ENCODE measurements around the gene SEMA7A. TPM values are rescaled to one million over a fixed set of nuclear protein-coding genes. Genes with fewer than 3 reads are reported as not detected.

SEMA7A gene
- total RNA-seq, 1 donor from 2014 or later, result 21.6 TPM

DNA sequence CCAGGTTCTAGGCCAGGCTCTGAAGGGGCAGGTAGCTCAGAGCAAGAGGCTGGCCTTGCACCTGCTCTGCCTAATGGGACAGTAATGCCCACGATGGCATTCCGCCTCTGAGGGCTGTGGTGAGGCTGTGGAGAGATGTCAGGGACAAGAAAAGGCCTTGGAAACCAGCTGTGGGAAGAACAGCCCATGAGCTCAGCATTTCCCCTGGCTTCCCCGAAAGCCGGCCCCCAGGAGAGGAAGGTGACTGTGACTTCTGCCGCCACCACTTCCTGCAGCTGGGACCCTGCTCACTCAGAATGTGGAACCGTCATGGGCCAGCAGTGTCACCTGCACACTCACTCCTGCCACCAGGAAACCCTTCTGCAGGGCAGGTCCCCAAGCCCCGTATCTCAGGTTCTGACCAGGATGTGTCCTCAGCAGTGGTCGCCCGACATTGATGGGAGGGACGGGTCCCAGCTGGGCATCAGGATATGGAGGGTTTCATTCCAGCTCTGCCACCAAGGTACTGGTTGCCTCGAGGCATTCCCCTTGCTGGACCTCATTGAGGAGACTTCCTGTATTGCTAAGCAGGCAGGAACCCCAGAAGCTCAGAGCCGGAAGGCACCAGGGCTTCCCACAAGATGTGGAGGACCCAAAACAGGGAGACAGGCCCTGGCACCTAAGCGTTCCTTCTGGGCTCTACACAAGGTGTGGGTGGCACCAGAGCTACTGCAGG, 30.7 kb downstream of the SEMA7A start:
- FAIRE-seq (no peak), DNase-seq (ENCODE audit: low spot score in 2 of 2) (no peak)

DNA sequence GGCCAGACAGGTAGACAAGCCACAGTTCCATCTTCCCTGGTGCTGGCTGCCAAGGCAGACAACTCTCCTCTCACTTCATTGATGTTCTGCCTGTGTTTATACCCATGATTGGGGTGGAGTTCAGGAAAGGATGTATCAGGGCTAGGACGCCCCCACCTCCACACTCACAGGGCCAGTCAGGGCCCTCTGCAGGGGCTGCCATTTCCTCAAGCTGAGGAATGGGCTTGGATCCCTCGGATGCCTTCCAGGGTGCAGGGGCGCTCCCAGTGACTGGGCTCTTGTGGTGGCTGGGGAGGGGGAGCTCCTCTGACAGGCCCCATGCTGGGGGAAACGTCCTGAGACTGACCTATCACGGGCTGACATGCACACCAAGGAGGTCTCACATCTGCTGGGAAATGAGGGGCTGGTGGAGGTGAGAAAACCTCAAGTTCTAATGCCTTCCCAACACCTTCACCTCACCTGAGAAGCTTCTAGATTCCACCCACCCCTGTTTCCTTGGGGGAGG, 31.4 kb downstream of the SEMA7A start:
- DNase-seq (ENCODE audit: low spot score in 2 of 2) (no peak), FAIRE-seq (no peak)

DNA sequence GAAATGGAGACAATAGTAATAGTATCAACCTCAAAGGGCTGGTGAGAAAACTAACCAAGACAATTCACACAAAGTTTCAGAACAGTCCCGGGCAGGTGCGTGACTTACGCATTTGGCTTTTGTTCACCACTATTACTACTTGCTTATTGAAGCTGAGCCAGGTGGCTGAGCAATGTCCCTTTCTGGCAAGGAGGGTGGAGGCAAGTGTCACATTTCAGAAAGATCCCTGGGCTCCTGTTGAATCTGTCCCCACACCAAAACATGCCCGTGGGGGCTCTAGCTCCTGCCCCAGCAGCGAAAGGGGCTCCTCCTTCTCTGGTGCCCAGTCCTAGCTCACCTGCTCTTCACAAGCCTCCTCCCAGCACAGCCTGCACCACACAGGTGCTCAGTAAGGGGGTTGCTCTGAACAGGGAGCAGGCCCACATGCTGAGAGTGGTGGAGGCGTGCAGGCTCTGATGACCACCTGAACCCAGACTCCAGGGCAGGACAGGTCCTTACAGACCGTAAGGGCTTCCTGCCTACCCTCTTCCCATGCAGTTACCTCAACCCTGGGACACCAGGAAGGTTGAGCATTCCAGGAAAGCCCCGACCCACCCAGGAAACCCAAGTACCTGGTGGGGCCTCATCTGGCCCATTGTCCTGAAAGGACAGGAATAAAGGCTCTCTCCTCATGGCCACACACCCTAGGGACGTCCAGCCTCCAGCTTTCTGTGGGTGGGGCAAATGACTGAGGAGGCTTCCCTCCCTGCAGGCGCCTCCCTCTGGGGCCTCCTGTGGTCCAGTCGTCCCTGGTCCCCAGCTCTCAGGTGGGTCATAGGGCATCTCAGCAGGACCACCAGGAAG, 32.6 kb downstream of the SEMA7A start:
- FAIRE-seq (no peak), DNase-seq (ENCODE audit: low spot score in 2 of 2) (no peak)

DNA sequence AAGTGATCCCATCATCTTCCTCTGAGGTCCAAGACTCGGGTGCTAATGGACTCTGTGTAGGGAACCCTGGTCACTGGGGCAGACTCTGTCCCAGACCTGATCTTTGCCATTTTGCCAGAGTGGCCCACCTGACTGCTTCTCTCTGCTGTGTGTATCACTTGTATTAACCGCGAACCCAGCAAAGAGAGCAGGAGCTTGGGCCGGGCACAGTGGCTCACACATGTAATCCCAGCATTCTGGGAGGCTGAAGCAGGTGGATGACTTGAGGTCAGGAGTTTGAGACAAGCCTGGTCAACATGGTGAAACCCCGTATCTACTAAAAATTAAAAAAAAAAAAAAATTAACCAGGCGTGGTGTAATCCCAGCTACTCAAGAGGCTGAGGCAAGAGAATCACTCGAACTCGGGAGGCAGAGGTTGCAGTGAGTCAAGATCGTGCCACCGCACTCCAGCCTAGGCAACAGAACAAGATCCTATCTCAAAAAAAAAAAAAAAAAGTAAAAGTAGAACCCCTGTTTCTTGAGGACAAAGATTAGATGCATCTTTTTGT, 33.4 kb downstream of the SEMA7A start:
- DNase-seq (ENCODE audit: low spot score in 2 of 2), result no peak
- FAIRE-seq, result no peak

DNA sequence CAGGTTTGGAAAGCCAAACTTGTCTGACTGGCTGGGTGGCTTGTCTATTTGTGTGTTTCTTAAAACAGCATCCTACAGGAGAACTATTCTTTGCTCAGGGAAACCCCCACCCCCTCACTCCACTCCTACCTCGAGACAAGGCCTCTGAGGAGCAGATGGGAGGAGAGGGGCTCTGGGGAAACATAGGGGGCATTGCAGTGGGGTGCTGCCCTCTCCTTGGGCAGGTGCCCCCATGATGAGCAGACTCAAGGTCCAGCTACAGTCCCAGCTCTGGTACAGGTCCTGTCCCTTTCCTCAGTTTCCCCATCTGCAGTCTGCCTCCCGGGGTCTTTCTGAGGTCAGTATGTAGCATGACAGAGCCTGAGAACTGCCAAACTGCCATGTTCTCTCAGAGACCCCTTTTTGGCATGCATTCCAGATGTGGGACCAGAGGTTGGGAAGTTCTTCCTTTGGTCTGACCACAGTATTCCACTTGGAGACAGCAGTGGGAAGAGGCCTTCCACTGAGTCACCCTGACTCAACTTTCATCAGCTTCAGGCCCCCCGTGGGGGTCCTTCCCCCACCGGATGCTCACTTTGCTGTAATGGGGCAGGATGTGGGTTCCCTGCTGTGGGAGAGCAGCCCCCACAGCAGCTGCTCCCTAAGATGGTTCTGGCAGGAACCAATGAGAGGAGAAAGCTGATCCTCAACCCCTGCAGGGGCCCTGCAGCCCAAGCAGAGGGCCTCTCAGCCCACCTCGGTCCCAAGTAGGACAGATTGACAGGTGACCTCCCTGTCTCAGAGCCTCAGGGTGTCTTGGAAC, 34.0 kb downstream of the SEMA7A start:
- DNase-seq (ENCODE audit: low spot score in 2 of 2), result no peak
- no peak for FAIRE-seq

DNA sequence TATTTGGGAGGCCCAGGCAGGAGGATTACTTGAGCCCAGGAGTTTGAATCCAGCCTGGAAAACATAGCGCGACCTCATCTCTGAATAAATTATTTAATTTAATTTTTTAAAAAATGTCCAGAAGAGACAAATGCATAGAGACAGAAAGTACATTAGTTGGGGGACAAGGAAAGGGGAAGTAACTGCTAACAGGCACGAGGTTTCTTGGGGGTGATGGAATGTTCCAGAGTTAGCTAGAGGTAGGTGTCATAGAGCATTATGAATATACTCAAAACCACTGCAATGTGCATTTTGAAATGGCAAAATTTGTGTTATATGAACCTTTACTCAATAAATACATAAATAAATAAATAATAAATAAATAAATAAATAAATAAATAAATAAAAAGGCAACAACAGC, 34.7 kb downstream of the SEMA7A start:
- no peak for FAIRE-seq
- no peak for DNase-seq (ENCODE audit: low spot score in 2 of 2)

DNA sequence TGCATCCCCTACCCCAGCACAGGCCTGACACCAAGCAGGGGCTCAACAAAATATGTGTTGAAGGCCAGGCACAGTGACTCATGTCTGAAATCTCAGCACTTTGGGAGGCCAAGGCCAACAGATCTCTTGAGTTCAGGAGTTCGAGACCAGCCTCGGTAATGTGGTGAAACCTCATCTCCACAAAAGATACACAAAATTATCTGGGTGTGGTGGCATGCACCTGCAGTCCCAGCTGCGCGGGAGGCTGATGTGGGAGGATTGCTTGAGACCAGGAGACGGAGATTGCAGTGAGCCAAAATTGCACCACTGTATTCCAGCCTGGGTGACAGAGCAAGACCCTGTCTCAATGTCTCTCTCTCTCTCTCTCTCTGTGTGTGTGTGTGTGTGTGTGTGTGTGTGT, 35.6 kb downstream of the SEMA7A start:
- FAIRE-seq, result no peak
- no peak for DNase-seq (ENCODE audit: low spot score in 2 of 2)

DNA sequence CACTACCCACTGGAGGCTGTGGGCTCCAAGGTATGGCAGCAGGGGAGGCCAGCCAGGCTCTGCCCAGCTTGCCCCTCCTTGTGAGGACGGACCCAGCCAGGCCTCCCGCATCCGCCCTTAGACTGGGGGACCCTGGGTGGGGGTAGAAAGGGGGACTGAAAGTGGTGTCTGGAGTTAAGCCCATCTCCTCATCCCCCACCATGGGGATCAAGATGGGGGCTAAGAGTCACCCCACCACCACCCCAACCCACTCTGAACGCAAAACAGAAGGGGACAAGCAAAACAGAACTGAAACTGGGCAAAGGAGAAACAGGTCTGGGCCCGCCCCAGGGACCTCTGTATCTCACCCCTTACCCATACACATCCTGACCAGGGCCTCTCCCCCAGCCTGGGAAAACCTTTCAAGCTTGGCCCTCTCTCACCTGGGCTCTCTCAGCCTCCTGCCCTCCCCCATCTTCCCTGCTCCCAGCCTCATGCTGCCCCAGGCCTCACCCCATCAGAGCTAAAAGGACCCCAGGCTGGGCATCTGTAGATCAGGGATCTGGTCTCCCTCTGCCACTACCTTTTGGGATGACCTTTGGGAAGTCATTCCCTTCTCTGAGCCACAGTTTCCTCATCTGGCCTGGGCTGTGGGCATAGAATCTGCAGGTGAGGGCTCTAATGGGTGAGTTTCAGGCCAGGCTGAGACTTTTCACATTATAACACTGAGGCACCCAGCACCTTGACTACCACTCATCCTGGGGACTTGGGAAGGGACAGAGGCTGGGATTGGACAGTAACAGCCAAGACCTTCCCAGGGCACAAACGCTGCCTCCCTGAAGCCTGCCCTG, 36.3 kb downstream of the SEMA7A start:
- FAIRE-seq (no peak), DNase-seq (ENCODE audit: low spot score in 2 of 2) (no peak)

DNA sequence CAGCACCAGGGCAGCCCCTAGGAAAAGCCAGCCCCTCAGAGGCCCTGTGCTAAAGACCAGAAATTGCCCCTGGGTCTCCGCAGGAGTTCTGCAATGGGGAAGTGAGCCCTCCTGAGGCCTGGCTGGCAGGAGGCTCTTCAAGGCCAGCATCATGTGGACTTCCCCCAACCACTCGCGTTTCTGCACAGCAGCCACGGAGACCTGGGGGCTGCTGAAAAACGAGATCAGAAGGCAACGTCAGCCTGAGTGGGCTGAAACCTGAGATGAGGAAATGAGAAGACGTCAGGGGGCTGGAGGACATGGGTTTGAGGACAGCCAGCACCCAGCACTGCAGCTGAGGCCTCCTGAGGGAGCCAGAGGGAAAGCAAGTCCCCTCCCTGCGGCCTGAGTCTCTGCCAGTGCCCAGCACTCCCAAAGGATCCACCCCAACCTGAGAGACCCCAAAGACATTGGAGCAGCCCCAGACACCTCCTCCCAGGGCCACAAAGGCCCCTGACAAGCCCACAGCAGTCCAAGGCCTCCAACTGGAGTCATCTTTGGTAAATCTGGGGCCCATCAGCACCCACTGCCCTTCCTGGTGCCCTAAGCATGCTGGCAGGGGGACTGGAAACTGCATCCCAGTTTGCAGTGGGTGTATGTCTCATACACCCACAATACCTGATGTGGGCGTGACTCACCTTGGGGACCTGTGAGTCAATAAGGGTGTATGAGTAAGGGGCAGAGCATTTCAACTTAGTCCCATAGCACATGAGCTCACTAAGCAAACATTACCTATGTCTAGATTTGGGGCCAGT, 37.1 kb downstream of the SEMA7A start:
- FAIRE-seq (no peak), DNase-seq (ENCODE audit: low spot score in 2 of 2) (no peak)

DNA sequence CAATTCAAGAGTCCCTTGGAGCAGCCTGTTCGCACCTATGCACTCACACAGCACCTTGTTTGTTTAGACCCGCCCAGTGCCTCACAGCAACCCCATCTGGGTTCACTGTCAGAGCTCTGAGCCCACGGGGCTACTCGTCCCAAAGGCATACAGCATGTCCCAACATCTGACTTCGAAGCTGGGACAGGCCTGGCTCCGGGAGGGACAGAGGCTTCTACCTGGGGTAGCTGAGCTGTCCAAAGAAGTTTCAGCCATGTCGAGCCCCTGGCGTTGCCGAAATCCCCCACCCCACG, 37.7 kb downstream of the SEMA7A start:
- FAIRE-seq, result no peak

DNA sequence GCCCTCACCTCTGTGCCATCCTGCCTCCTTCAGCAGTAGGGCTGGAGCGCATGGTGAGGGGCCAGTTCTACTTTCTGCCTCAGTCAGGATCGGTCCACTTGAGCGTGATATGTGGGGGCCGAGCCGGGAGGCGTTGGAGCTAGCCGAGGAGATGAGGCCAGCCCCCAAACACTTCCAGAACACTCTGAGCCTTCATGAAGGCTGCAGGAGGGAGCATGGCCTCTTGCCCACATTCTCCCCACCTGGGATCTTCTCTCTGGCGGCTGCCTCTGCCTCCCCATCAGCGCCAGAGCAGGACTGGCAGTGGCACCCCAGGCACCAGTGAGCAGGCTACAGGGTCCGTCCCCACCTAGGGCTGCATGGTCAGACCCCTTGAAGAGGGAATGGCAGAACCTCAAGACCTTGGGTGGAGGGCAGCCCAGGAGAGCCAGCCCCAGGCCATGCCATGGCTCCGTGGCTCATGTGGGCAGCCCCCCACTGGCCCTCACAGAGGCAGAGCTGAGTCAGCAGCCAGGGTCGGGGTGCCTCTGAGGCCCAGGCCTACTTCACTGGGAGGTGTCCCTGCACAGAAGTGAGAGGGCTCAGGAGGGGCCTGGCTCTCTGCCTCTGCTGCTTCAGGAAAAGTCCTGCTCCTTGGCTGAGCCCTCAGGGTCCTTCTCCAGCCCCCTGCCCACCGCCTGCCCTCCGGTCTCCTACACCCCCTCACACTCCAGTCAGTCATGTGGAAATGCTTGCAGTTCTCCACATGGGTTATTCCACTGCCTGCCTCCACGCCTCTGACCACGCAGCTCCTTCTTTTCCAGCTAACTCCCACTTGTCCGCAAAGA, 38.2 kb downstream of the SEMA7A start:
- DNase-seq (ENCODE audit: low spot score in 2 of 2) (no peak), FAIRE-seq (no peak)

More for the DNA sequence above, 37.7 kb downstream of the SEMA7A start:
- no peak for DNase-seq (ENCODE audit: low spot score in 2 of 2)

DNA sequence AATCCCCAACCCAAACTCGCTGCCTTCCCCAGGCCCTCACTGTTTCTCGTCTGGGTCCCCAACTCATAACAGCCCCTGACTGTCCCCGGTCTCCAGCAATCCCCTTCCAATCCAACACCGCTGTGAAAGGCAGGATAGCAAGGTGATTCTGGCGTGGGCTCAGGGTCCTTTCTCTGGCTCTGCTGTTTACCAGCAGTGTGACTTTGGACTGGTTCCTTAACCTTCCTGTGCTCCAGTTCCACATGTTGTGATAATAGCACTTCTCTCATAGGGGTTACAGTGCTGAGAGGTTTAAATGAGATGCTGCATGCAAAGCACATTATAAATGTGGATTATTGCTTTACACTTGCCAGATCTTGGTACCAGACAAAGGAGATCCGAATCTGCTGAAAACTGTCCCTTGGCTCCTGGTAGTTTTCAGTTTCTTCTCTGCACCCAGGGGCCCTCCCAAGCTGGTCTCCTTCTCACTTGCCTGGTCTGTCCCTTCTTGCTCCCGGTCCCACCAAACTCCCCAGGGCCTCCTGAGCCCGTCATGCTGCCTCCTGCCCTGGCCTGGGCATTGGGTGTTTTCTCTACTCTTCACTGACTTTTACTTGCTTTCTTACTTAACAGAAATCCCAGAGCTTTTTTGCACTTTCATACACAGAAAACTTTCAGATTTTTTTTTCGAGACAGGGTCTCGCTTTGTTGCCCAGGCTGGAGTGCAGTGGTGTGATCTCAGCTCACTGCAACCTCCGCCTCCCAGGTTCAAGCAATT, 39.5 kb downstream of the SEMA7A start:
- FAIRE-seq (no peak), DNase-seq (ENCODE audit: low spot score in 2 of 2) (no peak)

DNA sequence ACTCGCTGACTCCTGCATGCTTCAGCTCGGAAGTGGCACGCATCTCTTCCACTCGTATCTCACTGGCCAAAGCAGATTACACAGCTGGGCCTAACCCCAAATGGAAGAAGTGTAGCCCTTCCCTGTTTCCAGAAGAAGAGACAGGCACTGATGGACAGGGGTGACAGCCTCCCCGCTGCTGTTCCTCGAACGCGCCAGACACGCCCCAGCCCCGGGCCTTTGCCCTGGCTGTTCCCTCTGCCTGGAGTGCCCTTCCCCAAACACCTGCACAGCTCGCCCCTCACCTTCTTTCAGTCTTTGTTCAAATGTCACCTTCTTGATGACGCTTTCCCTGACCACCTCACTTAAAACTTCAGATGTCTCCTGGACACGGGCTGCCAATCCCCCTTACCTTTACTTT, 40.3 kb downstream of the SEMA7A start:
- no peak for FAIRE-seq

DNA sequence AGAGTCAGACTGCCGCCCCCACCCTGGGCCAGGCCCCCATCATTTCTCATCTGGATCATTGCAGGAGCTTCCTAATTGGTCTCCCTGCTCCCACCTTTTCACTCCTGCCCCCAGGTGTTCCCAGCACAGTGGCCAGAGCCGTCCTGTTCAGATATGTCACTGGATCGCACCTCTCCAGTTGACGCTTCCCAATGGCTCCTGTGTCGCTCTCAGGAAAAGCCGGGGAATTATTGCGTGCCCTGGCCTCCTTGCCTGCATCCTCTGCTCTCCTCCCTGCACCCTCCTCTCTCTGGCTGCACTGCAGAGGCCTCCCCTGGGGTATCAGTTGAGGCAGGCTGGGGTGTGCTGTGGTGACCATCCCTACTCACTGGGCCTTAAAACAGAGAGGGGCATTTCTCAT, 40.9 kb downstream of the SEMA7A start:
- no peak for DNase-seq (ENCODE audit: low spot score in 2 of 2)
- FAIRE-seq, result no peak

More for the DNA sequence above, 40.3 kb downstream of the SEMA7A start:
- no peak for DNase-seq (ENCODE audit: low spot score in 2 of 2)

DNA sequence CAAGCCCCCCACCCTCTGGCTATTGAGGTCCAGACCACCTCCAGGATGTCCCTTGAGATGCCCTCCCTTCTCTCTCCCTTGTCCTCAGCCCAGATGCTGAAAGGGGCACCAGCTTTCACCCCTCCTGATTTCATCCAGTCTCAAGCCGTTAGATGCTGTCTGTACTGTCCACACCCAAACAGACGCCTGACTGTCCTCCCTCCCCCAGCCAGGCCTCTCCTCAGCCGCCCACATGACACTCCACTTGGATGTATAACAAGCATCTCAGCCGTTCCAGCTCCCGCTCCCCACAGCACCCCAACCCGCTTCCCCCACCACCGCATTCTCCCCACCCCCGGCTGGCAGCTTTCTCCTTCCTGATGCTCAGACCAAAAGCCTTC, 41.3 kb downstream of the SEMA7A start:
- DNase-seq (ENCODE audit: low spot score in 2 of 2), result peak in 1 of 2 donors; percentile 51
- no peak for FAIRE-seq

DNA sequence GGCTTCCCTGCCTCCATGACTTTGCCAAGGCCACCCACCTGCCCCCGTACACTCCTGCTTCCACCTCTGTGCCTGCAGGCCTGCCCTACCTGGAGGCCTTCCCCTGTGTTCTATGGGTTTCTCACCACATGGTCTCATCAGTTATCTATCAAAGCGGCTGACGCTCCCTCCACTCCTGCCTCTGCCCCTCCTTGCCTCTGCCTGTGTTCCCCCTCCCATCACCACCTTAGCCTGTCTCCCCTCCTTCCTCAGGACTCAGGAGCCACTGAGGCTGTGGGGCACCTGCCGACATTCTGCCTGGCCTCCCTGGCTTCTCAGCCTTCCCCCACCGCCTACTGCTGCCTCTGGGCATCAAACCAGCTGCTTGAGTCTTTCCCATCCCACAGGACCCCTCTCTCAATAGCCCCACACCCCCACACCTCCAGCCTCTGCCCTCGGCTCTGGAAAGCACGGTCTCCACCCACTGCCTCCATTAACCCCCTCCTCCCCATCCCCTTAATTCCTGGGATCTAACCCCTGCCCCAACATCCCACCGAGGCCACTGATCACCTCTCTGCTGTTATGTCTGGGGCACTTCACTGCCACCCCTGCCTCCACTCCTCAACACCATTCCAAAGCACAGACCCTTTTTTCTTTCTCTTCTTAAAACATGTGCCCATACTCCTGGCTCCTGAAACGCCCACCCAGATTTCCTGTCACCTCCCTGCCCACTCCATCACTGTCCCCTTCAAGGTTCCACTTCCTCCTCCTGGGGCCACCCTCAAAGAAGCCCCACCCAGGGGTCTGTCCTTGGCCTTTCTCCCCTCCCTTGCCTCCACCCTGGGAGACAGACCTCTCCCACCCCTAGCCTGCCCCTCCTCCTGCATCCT, 41.9 kb downstream of the SEMA7A start:
- FAIRE-seq (no peak), DNase-seq (ENCODE audit: low spot score in 2 of 2) (no peak)
